Endothelial cell of umbilical vein (primary cell): ENCODE data around the gene TFRC. TPM values are rescaled to one million over a fixed set of nuclear protein-coding genes. Genes with fewer than 3 reads are reported as not detected.

Experiments used
- Bru-seq: library from RNA; stranded (reverse); fragments of 400-500 nt; gene quantifications from one replicate; lab custom pipeline; 2021; lab: Mats Ljungman, UMichigan
- BruChase-seq, 2 experiments: library from RNA; stranded (reverse); fragments of 400-500 nt; gene quantifications; one replicate each; lab custom pipeline; 2021; lab: Mats Ljungman, UMichigan
- BruUV-seq: library from RNA; stranded (reverse); fragments of 400-500 nt; replicated peaks from 2 replicates; lab custom pipeline; 2021; lab: Mats Ljungman, UMichigan
- CTCF ChIA-PET: fragments of 300-600, 350-600 bp; sonication (Branson Sonifier 250); formaldehyde crosslinking; loops from one replicate; lab custom pipeline; 2021; ENCODE audit warnings: antibody characterized with exemption, inconsistent platforms; lab: Charles Lee
- POLR2A ChIA-PET: fragments of 300-600, 350-600 bp; sonication (Branson Sonifier 250); formaldehyde crosslinking; loops from one replicate; lab custom pipeline; 2021; ENCODE audit warnings: antibody characterized with exemption, inconsistent platforms; lab: Charles Lee
- DNase-seq: peaks from one replicate; pipeline ENCODE4 v3.0.0-alpha.2; 2011; ENCODE audit warnings: low read depth, low spot score
- FAIRE-seq: peaks from 2 replicates; lab custom pipeline; 2011; peaks lifted over from hg19 to GRCh38; lab: Jason Lieb, UNC
- H2AFZ ChIP-seq: 2 replicates; pipeline ENCODE4 v1.6.0; 2012; ENCODE audit warnings: low read depth, low read length, control low read depth, inconsistent platforms
- H3K27ac ChIP-seq: 2 replicates; pipeline ENCODE4 v1.5.1; 2011; ENCODE audit warnings: low read depth, mild to moderate bottlenecking, control low read depth, low read length, moderate library complexity; ENCODE audit not compliant: insufficient read depth
- H3K27me3 ChIP-seq, 2 experiments: 2 replicates each; pipeline versions ENCODE4 v1.6.0 to v1.6.1; 2011; ENCODE audit warnings: low read length in 2 of 2, mixed read lengths in 1 of 2; ENCODE audit not compliant: control insufficient read depth in 2 of 2, insufficient read depth in 2 of 2
- H3K36me3 ChIP-seq, 2 experiments: 2 replicates in 1 of 2; 3 replicates in 1 of 2; pipeline ENCODE4 v1.5.1; 2011; ENCODE audit warnings: low read length in 2 of 2, mild to moderate bottlenecking in 1 of 2, moderate library complexity in 1 of 2; ENCODE audit not compliant: control insufficient read depth in 2 of 2, insufficient read depth in 2 of 2; ENCODE audit errors: extremely low read depth in 1 of 2
- H3K4me1 ChIP-seq: 3 replicates; pipeline ENCODE4 v1.5.1; 2011; ENCODE audit warnings: mild to moderate bottlenecking, low read length; ENCODE audit not compliant: control insufficient read depth, insufficient read depth; ENCODE audit errors: extremely low read depth
- H3K4me2 ChIP-seq: 2 replicates; pipeline ENCODE4 v1.6.1; 2011; ENCODE audit warnings: low read length, control low read depth, mixed read lengths; ENCODE audit not compliant: insufficient read depth
- H3K4me3 ChIP-seq, 3 experiments: fragments of 200-600 bp in 1 of 3; sonication (generic), shearing (Covaris generic) in 1 of 3; replicated peaks in 1 of 3; 2 replicates each; pipeline ENCODE4 v1.5.1; 2011 to 2016; ENCODE audit warnings: control low read depth in 3 of 3, low read length in 3 of 3, mild to moderate bottlenecking in 2 of 3, inconsistent platforms in 1 of 3, low read depth in 1 of 3, moderate library complexity in 1 of 3; ENCODE audit not compliant: insufficient read depth in 1 of 3
- H3K79me2 ChIP-seq: 2 replicates; pipeline ENCODE4 v1.6.0; 2012; ENCODE audit warnings: low read length, inconsistent platforms; ENCODE audit not compliant: control insufficient read depth, insufficient read depth
- H3K9ac ChIP-seq: replicated peaks from 2 replicates; pipeline ENCODE3; 2011; ENCODE audit warnings: low read length, control low read depth; ENCODE audit not compliant: insufficient read depth; ENCODE audit errors: extremely low read depth
- H3K9me1 ChIP-seq: replicated peaks from 3 replicates; pipeline ENCODE4 v1.6.0; 2011; ENCODE audit warnings: mild to moderate bottlenecking, low read length; ENCODE audit not compliant: control insufficient read depth, insufficient read depth; ENCODE audit errors: extremely low read depth
- H3K9me3 ChIP-seq: replicated peaks from 2 replicates; pipeline ENCODE4 v1.5.1; 2012; ENCODE audit warnings: low read length, inconsistent platforms; ENCODE audit not compliant: control insufficient read depth, insufficient read depth
- H4K20me1 ChIP-seq: replicated peaks from 2 replicates; pipeline ENCODE3; 2011; ENCODE audit warnings: mild to moderate bottlenecking, low read length; ENCODE audit not compliant: control insufficient read depth, insufficient read depth; ENCODE audit errors: extremely low read depth
- EZH2 ChIP-seq: IDR thresholded peaks from 2 replicates; pipeline ENCODE4 v1.6.1; 2012; ENCODE audit warnings: borderline replicate concordance, low read depth, mild to moderate bottlenecking, moderate library complexity, low read length, inconsistent platforms; ENCODE audit not compliant: severe bottlenecking
- FOS ChIP-seq: IDR thresholded peaks from 2 replicates; pipeline ENCODE4 v1.6.1; 2011; ENCODE audit warnings: mild to moderate bottlenecking, low read length, moderate library complexity, borderline replicate concordance; ENCODE audit not compliant: insufficient read depth
- GATA2 ChIP-seq: IDR thresholded peaks from 2 replicates; pipeline ENCODE4 v1.7.0; 2011; ENCODE audit warnings: low read depth, mild to moderate bottlenecking, moderate library complexity, mixed read lengths, low read length; ENCODE audit not compliant: insufficient read length, insufficient read depth
- JUN ChIP-seq: IDR thresholded peaks from 2 replicates; pipeline ENCODE4 v1.6.1; 2011; ENCODE audit warnings: borderline replicate concordance, low read depth; ENCODE audit not compliant: insufficient read length, insufficient read depth
- POLR2A ChIP-seq: IDR thresholded peaks from 2 replicates; pipeline ENCODE4 v1.6.1; 2012; ENCODE audit warnings: low read depth, mild to moderate bottlenecking, control low read depth, low read length
- POLR2AphosphoS5 ChIP-seq: IDR thresholded peaks from 2 replicates; pipeline ENCODE4 v1.6.1; 2012; ENCODE audit warnings: low read depth, mild to moderate bottlenecking, control low read depth, low read length, moderate library complexity; ENCODE audit not compliant: insufficient read depth
- dilution Hi-C: fragments of 300-500 bp; cut with MboI; formaldehyde crosslinking; loops from one replicate; pipeline ENCODE4 v1.15.0; 2019; ENCODE audit warnings: low sequenced_read_pairs; ENCODE audit not compliant: extremely low pct_ligation_motif_present
- intact Hi-C: fragments of 100-400 bp; cut with micrococcal nuclease; formaldehyde crosslinking; loops from one replicate; pipeline ENCODE4 v1.10.0; 2022
- long read RNA-seq: library from polyadenylated mRNA; stranded (forward); transcript quantifications from one replicate; pipeline ENCODE4 v2.0.0, GENCODE V29; 2021
- polyA minus RNA-seq, 3 experiments: library from RNA; depleted of rRNA, polyadenylated mRNA; stranded (reverse); fragments of >200 nt; gene quantifications; 1 replicate in 1 of 3; 2 replicates in 2 of 3; pipeline ENCODE4 v1.2.3, GENCODE V29; 2011
- polyA plus RNA-seq, 4 experiments: library from polyadenylated mRNA; depleted of rRNA in 3 of 4; stranded (reverse) in 3 of 4; unstranded in 1 of 4; fragments of >200 nt; gene quantifications; 2 replicates each; pipeline versions ENCODE4 v1.2.1 to v1.2.3, GENCODE V29; 2011 to 2012; ENCODE audit warnings: missing spikeins in 1 of 4
- total RNA-seq: library from RNA; stranded (reverse); gene quantifications from 2 replicates; pipeline ENCODE4 v1.2.3, GENCODE V29; 2021
- TF ChIP-seq, protein P1 (sequence below): IDR thresholded peaks from 2 replicates; pipeline ENCODE4 v1.6.1; 2011; ENCODE audit not compliant: insufficient read depth, insufficient read length

Gene TFRC
- total RNA-seq (58.4 and 69.6 TPM in 2 replicates), polyA plus RNA-seq (11.4 and 14.1 TPM in 2 replicates), polyA minus RNA-seq (46.9 and 74.8 TPM in 2 replicates), Bru-seq, nascent RNA (percentile 81 among the genes with signal in this experiment), BruChase-seq, experiment 1, labeled RNA remaining after a 6-hour chase (percentile 97 among the genes with signal in this experiment), BruChase-seq, experiment 2, labeled RNA remaining after a 2-hour chase (percentile 88 among the genes with signal in this experiment)
- 12.0 and 13.7 TPM in 2 replicates for polyA plus RNA-seq (2011; cell fraction: cytosol; rRNA removed)
- 23.3 and 30.5 TPM in 2 replicates for polyA plus RNA-seq (2011; cell fraction: nucleus; rRNA removed)
- polyA plus RNA-seq (2012) = 49.2 and 62.5 TPM in 2 replicates
- 337 TPM for polyA minus RNA-seq (2011; cell fraction: cytosol; rRNA and poly(A)+ RNA removed)
- polyA minus RNA-seq (2011; cell fraction: nucleus; rRNA and poly(A)+ RNA removed) = 33.6 and 50.2 TPM in 2 replicates
- long read RNA-seq, full-length matches to known transcripts = 66 of 87 reads
- long read RNA-seq, partial matches to known transcripts = 8 of 87 reads
- long read RNA-seq, other reads (novel, unspliced or antisense) = 13 of 87 reads

DNA sequence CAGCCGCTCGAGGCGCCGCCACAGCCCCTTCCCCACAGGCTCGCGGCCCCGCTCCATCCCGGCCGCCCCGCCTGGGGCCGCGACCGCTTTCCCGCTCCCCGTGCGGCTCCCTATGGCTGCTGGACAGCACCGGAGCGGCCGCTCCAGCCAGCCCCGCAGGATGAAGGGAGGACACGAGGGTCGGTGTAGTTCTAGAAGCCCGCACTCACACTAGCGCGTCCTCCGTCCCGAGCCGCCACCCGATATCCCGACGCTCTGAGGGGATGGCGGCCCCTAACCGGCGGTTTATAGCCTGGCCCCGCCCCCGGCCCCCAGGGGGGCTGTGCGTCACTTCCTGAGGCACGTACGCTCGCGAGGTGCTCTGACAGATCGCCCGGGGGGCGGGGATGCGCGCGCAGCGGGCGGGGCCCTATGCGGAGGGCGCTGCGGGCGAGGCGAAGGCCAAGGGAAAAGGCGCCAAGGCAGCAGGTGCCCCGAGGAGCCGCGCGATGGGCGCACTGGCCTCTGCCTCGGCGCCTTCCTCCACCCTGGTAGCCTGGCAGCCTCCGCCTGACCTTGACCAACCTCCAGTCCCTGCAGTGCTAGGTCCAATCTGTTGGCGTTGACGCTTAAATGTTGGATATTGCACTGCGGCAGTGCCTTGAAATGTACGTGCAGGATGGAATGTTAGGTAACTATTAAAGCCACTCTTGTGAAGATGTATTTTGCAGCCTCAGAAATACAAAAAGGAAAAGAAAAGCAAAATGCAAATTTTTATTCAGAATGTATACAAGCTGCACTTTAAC is at the start of gene TFRC:
Gene TFRC, minus strand, starts transcription at position 257 of the 785 bp plus-strand sequence. CDS start 4,991 bp downstream, outside the sequence.
- no peaks in the 10 kb centered on the region for H3K27me3 ChIP-seq
- peak; percentile 83 for FAIRE-seq
- POLR2A ChIA-PET = no interaction called here

More for the DNA sequence above, at the start of gene TFRC:
- peak within 1 kb of the TSS; percentile 49 for H3K27ac ChIP-seq
- H3K9ac ChIP-seq = peak within 1 kb of the TSS; percentile 65
- H3K9me1 ChIP-seq = no peaks in the 10 kb centered on the region
- H3K36me3 ChIP-seq = no peaks in the 10 kb centered on the region
- peaks cover 7% of the 10 kb centered on the region for H3K4me1 ChIP-seq
- no peaks in the 10 kb centered on the region for H4K20me1 ChIP-seq
- peak; percentile 87 for DNase-seq
- H3K4me3 ChIP-seq = peak within 1 kb of the TSS; percentile 32 to 82 (median 67)
- peak within 1 kb of the TSS; percentile 96 for H2AFZ ChIP-seq
- intact Hi-C loops (loop anchor here (1.0 to 5.0 kb wide), 2 partner anchors 114 to 420 kb away; partner anchors contain the start of gene RNF168), dilution Hi-C loops (no loop called here)
- H3K79me2 ChIP-seq = peaks cover 39% of the 10 kb centered on the region
- BruUV-seq = no TSS peak
- TF ChIP-seq FOS (peak; percentile 23), EZH2 (no peak), GATA2 (no peak), POLR2AphosphoS5 (peak; percentile 98), POLR2A (peak; percentile 97), JUN (no peak)
- TF ChIP-seq, protein P1, sequence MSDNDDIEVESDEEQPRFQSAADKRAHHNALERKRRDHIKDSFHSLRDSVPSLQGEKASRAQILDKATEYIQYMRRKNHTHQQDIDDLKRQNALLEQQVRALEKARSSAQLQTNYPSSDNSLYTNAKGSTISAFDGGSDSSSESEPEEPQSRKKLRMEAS = no peak
- H3K9me3 ChIP-seq = no peaks in the 10 kb centered on the region
- peak within 1 kb of the TSS; percentile 83 for H3K4me2 ChIP-seq
- CTCF ChIA-PET = interaction anchor here (1.0 to 1.1 kb wide), 2 partner anchors 9 to 13 kb away, joined by 3 read pairs; no protein-coding TSS in a partner anchor
